ENCODE results near the gene WDR45B.

WDR45B gene

DNA sequence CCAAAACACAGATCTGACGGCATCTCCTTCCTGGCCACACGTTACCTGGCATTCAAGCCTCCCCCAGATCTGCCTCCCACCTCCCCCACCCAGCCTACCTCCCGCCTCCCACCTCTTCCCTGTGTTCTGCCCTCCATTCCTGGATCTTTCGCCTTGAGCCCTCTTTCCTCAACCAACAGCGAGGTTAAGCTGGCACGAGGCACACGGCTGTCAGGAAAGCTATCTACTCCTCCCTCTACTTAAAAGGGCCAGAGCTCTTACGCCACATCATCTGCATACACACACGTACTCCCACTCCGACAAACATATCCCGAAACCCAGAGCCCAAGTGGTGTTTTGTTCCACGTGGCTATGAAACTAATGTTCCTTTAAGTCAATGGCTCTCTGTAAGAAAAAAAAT is 18.0 kb downstream of the WDR45B start:
- DNase-seq (ENCODE audit: low read depth in 3 of 3) = no peak

GRCh38 chr17:82629748-82630147 is 18.5 kb downstream of the WDR45B start:
- DNase-seq (ENCODE audit: low read depth in 3 of 3) = no peak

GRCh38 chr17:82627405-82627804 is 20.8 kb downstream of the WDR45B start:
- DNase-seq (ENCODE audit: low read depth in 3 of 3) = no peak

DNA sequence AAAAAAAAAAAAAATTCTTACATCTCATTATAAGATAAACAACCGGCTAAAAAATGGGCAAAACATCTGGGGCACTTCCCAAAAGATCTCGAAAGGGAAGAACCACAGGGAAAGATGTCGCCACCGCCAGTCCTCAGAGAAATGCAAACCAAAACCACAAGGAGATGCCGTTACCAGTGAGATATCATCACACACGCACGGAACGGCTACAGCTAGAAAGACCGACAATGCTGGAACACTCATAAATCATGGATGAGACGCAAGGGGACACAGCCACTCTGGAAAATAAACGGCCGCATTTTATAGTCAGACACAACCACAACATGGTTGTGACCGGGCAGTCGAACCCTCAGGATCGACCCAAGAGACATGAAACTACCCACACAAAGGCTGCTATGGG is 24.5 kb downstream of the WDR45B start:
- no peak for DNase-seq (ENCODE audit: low read depth in 3 of 3)

DNA sequence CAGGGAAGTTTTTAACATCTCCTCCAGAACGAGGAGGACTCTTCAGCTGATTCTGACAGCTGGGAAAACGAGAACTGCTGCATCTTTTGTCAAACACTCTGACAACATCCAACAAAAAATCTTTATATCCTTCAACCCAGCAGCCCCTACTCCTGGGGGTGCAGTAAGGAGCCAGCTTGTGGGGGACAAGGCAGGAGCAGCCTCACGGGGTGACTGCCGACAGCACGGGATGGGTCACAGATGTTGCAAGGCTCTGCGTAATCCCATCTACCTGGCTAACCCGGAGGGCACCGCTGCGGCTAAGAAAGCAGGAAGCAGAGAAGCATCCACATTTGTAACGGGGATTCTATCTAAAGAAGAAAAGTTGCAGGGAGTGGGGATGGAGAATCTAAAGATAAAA is 28.6 kb downstream of the WDR45B start:
- DNase-seq (ENCODE audit: low read depth in 3 of 3) = no peak

DNA sequence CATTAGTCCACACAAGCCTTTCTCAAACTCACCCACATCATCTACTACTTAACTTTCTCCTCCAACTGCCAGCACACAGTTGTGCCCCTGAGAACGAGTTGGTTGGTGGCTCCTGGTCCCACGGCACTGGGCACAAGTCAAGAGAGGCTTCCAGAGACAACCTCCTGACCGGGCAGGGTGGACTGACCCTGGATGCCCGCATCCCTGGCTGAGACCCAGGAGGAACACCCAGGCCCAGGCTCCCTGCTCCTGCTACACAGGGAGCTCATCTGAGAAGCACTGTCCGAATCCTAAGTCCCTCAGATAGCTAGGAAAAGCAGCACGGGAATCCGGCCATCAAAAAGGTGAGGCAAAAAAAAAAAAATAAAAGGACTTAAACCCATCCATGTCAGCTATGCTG is 29.0 kb downstream of the WDR45B start:
- no peak for DNase-seq (ENCODE audit: low read depth in 3 of 3)

- no peak for DNase-seq (ENCODE audit: low read depth in 3 of 3)
Observed at GRCh38 chr17:82616021-82616711, 32.1 kb downstream of the WDR45B start.

DNA sequence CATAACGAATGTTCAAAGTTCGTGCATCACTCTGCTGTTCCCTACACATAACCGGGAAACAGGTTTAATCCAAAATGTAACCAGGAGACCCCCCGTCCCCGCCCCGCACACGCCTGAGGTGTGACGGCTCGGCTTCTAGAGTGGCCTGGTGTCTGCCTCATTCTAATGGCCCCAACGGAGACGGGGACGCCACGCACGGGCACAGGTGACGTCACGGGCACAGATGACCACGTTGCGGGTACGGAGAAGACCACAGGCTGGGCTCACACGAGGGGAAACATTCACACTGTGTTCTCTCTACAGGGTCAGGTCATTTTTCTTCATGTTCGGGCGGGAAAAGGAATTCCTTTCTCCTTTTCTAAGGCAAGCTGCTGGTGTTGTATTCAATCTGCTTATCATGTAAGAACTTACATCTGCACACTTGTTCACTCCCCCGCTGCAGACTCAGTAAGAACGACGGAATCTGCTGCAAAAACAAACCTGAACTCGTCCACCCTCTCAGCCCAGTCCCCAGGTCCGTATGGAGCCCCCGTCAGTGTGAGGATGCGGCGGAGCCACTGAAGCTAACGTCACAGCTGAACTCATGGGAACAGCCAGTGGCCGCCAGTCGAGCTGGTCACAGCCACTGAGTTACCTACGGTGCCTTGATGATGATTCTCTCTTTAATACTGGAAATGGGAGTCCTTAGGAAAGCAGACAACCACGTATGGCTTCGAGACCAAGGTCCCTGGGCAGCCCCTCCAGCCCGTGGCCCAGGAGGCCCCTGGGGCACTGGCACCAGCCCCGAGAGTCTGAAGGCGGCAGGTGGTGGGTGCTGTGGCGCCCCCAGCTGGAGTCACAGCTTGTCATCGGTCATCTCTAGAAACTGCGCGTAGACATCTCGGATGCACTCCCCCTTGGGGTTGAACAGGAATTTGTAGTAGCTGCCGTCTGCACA is 32.9 kb downstream of the WDR45B start:
- no peak for DNase-seq (ENCODE audit: low read depth in 3 of 3)

GRCh38 chr17:82614095-82614631 is 34.1 kb downstream of the WDR45B start:
- no peak for DNase-seq (ENCODE audit: low read depth in 3 of 3)

- DNase-seq (ENCODE audit: low read depth in 3 of 3) = no peak
Observed at GRCh38 chr17:82613283-82614094, 34.8 kb downstream of the WDR45B start.

DNA sequence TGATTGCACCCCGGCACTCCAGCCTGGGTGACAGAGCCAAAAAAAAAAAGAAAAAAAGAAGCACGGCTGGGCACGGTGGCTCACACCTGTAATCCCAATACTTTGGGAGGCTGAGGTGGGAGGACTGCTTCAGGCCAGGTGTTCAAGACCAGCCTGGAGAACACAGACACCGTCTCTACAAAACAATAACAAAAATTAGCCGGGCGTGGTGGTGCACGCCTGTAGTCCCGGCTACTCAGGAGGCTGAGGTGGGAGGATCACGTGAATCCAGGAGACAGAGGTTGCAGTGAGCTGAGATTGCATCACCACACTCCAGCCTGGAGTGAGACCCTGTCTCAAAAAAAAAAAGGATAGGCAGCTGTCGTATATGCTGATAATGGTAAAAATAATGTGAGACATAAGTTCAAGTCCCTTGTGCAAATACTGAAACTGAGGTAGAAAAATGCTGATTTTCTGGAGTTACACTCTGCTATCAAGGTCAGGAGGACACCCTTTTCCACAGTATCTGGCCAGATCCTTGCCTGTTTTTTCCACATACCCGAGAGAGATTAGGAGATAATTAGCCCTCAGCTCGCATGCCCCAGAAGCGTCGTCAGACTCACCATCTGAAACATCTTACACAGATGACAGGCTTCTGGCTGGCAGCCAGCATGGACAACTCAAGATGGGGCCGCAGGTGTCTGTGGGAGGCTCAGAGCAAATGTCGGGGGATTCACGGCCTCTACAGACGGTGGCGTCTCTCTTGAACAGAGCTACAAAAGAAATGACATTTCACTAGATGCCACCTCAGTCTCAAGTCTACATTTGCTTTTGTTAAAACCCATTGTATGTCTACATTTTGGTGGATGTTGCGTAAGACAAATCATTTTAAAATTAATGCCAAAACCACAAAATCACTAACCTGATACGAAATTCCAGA is 36.8 kb downstream of the WDR45B start:
- DNase-seq (ENCODE audit: low read depth in 3 of 3) = no peak

- no peak for DNase-seq (ENCODE audit: low read depth in 3 of 3)
Observed at GRCh38 chr17:82609655-82610054, 38.6 kb downstream of the WDR45B start.

- DNase-seq (ENCODE audit: low read depth in 3 of 3) = no peak
Observed at GRCh38 chr17:82608816-82609215, 39.4 kb downstream of the WDR45B start.

- DNase-seq (ENCODE audit: low read depth in 3 of 3) = no peak
Observed at GRCh38 chr17:82605939-82606600, 42.2 kb downstream of the WDR45B start.

DNA sequence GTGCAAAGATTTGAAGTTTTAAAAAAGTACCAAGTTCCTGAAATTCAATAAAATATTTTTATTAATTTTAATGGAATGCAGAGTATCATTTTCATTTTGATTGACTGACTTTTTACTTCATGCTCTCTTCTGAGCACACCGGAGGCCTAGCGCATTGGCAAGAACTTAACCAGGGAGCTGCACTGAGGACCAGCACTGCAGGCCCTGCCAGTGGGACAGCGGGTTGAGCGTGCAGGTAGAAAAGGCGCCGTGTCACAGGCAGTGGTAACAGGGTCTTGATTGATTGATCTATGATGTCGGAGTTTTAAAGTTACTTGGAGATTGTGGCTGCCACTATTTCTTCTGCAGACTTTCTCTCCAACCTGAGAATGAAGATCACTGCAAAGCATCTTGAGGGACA is 43.7 kb downstream of the WDR45B start:
- DNase-seq (ENCODE audit: low read depth in 3 of 3) = no peak

DNA sequence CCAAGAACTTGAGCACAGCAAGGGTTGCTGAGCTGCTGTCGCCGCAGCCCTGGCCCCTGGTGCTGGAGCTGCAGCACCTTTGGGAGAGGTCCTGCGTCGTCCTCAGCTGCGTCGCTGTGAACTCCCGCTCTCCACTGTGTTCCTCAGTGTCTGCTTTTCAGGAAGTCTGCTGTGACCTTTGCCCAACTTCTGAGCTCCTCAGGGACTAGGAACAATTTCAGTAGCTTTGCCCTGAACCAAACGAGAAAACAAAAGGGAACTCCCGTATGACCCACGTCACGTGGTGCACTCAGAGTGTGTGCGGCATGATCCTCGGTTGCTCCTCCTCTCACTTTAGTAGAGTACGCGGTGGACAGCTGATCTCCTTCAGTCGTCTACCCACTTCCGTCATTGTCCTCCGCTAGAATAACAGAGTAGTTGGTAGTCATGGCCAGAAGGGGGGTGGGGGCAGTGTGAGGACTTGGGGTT is 44.2 kb downstream of the WDR45B start:
- no peak for DNase-seq (ENCODE audit: low read depth in 3 of 3)

DNA sequence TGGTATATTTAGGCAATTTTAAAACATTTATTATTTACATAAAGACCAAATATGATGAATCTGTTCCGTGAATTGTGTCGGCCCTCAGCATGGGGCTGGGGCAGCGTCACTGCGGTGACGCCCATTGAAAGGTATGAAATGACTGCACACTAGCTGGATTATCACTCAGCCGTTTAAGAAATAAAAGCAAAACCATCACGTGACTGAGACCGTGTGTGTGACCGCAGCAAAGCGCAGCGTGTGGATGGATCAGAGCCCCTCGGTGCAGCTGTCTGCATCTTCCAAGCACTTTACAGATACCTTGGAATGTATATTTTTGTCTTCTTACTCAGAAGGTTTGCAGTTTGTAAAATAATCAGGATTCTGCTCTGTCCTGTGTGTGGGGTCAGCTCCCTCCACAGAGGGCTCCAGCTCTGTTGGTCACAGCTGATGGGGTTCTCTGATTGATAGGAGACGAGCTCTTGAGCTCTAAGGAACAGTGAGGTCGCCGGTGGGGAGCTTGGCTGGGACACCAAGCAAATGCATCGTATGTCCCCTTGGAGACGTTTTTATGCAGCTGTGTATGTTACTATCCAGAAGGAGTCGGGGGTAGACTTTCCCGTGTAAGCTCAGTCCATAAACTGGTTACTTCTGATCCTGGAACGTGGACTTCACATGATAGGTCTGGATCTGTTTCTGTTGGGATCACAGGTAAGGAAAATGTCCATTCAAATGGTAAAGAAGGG is 45.1 kb downstream of the WDR45B start:
- no peak for DNase-seq (ENCODE audit: low read depth in 3 of 3)

DNA sequence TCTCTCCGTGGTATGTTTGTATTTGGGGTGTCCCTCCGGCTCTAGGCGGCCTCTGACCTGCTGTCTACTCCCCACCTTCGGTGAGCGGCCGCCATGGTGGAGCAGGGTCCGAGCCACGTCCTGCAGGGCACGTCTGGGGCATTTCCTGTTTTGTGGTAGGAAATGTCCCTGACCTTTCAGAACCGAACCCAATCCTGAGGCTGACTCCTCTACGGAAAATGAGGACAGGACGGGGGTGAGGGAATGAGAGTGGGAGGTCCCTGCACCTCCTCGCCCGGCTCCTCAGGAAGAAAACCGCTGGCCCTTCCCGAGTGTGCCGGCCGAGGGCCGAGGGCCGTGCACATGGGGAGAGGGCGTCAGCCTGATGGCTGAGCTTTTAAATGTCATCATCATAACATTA is 45.8 kb downstream of the WDR45B start:
- no peak for DNase-seq (ENCODE audit: low read depth in 3 of 3)

DNA sequence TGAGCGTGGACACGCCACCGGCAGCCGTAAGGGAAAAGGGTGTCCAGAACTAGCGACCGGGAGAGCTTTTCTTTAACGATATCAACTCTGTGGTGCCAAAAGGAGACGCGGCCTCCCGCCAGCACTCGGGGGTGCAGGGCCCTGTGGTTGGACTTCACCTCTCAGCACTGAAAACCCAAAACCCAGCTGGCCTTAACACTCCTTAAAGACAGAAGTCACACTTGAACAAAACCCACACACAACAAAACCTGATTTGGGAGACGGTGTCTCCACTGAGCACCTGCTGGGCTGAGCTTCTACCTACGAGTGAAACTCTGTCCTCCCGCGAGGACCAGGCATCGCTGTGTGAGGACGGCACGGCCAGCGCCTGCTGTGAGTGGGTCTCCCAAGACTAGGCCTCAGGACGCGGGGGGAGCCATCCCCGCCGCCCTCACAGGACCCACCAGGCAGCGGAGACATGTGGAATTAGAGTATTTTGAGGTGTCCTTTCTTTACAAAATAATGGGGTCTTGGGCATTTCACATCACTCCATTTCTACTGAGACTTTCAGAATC is 46.7 kb downstream of the WDR45B start:
- DNase-seq (ENCODE audit: low read depth in 3 of 3) = no peak
